Tibial artery (tissue), 4 donors: Measurements from ENCODE around the gene UTRN.
A peak's percentile ranks its signal among the peaks of the same experiment; 100 is the strongest.

ENCODE experiments used
- DNase-seq, 2 donors: peaks; one replicate each; pipeline ENCODE4 v3.0.0-alpha.2; 2019
- H3K27ac ChIP-seq, 2 donors: fragments of 200-600 bp; sonication (generic) in 1 of 2; 1 replicate in 1 of 2; 2 replicates in 1 of 2; pipeline ENCODE4 v1.5.1; 2018 to 2019; ENCODE audit warnings: mild to moderate bottlenecking in 1 of 2
- H3K27me3 ChIP-seq, 2 donors: fragments of 200-600 bp; sonication (generic) in 1 of 2; one replicate each; pipeline versions ENCODE4 v1.5.1 to v1.6.0; 2016 to 2019
- H3K36me3 ChIP-seq, 3 donors: fragments of 200-600 bp; sonication (generic) in 2 of 3; one replicate each; pipeline ENCODE4 v1.5.1; 2016 to 2019; ENCODE audit warnings: mild to moderate bottlenecking in 2 of 3
- H3K4me1 ChIP-seq, 4 donors: fragments of 200-600 bp; sonication (generic) in 2 of 4; 1 replicate in 3 of 4; 2 replicates in 1 of 4; pipeline ENCODE4 v1.5.1; 2016 to 2019
- H3K4me3 ChIP-seq, 2 donors: fragments of 200-600 bp; sonication (generic) in 1 of 2; 1 replicate in 1 of 2; 2 replicates in 1 of 2; pipeline ENCODE4 v1.5.1; 2018 to 2019; ENCODE audit warnings: mild to moderate bottlenecking in 2 of 2
- H3K9me3 ChIP-seq, 3 donors: fragments of 200-600 bp; sonication (generic) in 1 of 3; one replicate each; pipeline ENCODE4 v1.5.1; 2016 to 2019
- intact Hi-C: fragments of 100-400 bp; cut with DNase I; formaldehyde crosslinking; loops from one replicate; pipeline ENCODE4 v1.15.0; 2023; ENCODE audit warnings: low total_unique reads
- TF ChIP-seq, protein P1 (sequence below), 2 experiments: fragments of 200-600 bp in 1 of 2; fragments of 450-650 bp in 1 of 2; IDR thresholded peaks; one replicate each; pipeline ENCODE4 v1.5.1; 2017 to 2019; ENCODE audit warnings: antibody characterized with exemption in 2 of 2, mild to moderate bottlenecking in 1 of 2, moderate library complexity in 1 of 2

UTRN gene

DNA sequence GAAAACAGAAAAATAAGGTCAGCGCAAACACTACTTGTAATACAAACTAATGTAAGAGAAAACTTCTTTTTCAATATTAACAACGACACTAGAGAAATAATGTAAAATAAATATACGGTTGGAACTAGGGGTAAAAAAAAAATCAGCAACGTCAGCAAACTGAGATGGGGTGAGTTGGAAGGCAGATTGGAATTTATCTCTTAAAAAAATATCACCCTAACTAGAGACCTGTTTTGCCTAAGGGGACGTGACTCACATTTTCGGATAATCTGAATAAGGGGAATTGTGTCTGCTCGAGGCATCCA lies 705 bp upstream of the UTRN start:
- intact Hi-C loops, result no loop called here
- Histone ChIP-seq H3K27ac (peak overlapping the region; percentile 95 to 96), H3K4me1 (peaks cover 0 to 30% (median 4%) of the 10 kb centered on the region in 4 donors), H3K4me3 (peak overlapping the region; percentile 84 to 95), H3K9me3 (no peaks in the 10 kb centered on the region), H3K27me3 (no peaks in the 10 kb centered on the region), H3K36me3 (no peaks in the 10 kb centered on the region)
- no peak for DNase-seq
- TF ChIP-seq, protein P1, sequence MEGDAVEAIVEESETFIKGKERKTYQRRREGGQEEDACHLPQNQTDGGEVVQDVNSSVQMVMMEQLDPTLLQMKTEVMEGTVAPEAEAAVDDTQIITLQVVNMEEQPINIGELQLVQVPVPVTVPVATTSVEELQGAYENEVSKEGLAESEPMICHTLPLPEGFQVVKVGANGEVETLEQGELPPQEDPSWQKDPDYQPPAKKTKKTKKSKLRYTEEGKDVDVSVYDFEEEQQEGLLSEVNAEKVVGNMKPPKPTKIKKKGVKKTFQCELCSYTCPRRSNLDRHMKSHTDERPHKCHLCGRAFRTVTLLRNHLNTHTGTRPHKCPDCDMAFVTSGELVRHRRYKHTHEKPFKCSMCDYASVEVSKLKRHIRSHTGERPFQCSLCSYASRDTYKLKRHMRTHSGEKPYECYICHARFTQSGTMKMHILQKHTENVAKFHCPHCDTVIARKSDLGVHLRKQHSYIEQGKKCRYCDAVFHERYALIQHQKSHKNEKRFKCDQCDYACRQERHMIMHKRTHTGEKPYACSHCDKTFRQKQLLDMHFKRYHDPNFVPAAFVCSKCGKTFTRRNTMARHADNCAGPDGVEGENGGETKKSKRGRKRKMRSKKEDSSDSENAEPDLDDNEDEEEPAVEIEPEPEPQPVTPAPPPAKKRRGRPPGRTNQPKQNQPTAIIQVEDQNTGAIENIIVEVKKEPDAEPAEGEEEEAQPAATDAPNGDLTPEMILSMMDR (IDR thresholded peaks at IDR 0.05), result no peak

GRCh38 chr6:144285548-144285797 lies 338 bp downstream of the UTRN start:
- TF ChIP-seq, protein P1 (IDR thresholded peaks at IDR 0.05), result no peak
- Histone ChIP-seq H3K9me3 (no peaks in the 10 kb centered on the region), H3K27ac (peak overlapping the region; percentile 95 to 96), H3K4me3 (peak overlapping the region; percentile 84 to 95), H3K27me3 (no peaks in the 10 kb centered on the region), H3K4me1 (peaks cover 0 to 30% (median 4%) of the 10 kb centered on the region in 4 donors), H3K36me3 (no peaks in the 10 kb centered on the region)
- intact Hi-C loops, result loop anchor here (5.0 kb wide), 1 partner anchor 197 kb away; no protein-coding TSS in a partner anchor
- no peak for DNase-seq

- peak; percentile 79 to 92 for DNase-seq
- H3K27me3 ChIP-seq, result no peaks in the 10 kb centered on the region
- no peaks in the 10 kb centered on the region for H3K9me3 ChIP-seq
- intact Hi-C loops, result loop anchor here (5.0 kb wide), 1 partner anchor 196 kb away; no protein-coding TSS in a partner anchor
- H3K4me3 ChIP-seq, result peak overlapping the region; percentile 84 to 95
- no peaks in the 10 kb centered on the region for H3K36me3 ChIP-seq
- peak overlapping the region; percentile 95 to 96 for H3K27ac ChIP-seq
- H3K4me1 ChIP-seq, result peaks cover 0 to 30% (median 4%) of the 10 kb centered on the region in 4 donors
- TF ChIP-seq, protein P1 (IDR thresholded peaks at IDR 0.05), result peak in 1 of 2 experiments; percentile 6
Measured at GRCh38 chr6:144285798-144286502, 815 bp downstream of the UTRN start.

DNA sequence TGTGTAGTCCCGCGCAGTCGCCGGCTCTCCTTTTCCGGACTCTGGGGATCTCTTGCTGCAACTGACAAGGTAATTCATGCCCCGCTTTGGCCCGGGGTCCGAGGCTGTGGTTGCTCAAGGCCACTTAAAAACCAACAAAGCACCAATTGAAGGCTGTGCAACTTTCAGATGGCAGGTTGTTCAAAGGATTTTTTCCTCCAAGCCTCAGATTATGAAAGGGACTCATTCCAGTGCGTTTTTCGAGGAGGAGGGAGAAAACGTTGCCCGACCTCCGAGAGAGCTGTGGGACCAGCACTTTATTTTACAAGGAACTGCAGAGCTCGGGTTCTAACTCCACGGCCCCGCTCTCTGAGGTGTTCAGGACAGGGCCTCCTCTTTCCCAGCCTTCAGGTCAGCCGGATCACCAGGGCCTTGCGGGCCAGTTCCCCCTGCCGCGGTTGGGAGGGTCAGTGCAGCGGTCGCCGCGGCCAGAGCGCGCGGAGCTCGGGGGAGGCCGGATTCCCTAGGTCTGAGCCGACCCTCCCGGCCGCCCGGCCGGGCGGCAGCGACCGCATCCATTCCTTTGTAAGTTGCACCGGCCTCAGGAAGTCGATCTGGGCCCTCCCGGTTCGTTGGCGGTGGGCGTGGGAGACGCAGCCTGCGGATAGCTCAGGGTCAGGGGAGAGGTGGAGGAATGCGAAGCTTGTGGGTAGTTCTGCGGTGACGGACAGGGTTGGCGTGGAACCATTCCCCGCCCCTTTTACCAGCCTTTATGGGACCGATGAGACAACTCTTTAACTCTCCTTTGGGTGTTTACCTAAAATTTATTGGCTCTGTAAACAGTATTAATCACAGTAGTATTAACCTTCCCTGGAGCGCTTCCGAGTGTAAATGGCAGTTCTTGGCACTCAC lies 1.6 kb downstream of the UTRN start:
- Histone ChIP-seq H3K4me3 (peak overlapping the region; percentile 84 to 95), H3K27ac (peak overlapping the region; percentile 95 to 96), H3K9me3 (no peaks in the 10 kb centered on the region), H3K36me3 (no peaks in the 10 kb centered on the region), H3K4me1 (peaks cover 0 to 36% (median 4%) of the 10 kb centered on the region in 4 donors), H3K27me3 (no peaks in the 10 kb centered on the region)
- TF ChIP-seq, protein P1 (IDR thresholded peaks at IDR 0.05), result no peak
- peak; percentile 62 to 80 for DNase-seq
- intact Hi-C loops, result loop anchor here (5.0 kb wide), 1 partner anchor 196 kb away; no protein-coding TSS in a partner anchor

GRCh38 chr6:144289006-144289405 lies 3.9 kb downstream of the UTRN start:
- H3K9me3 ChIP-seq, result no peaks in the 10 kb centered on the region
- H3K27me3 ChIP-seq, result no peaks in the 10 kb centered on the region
- H3K4me3 ChIP-seq, result no peak overlapping the region
- H3K27ac ChIP-seq, result no peak overlapping the region
- intact Hi-C loops, result loop anchor here (5.0 kb wide), 1 partner anchor 193 kb away; no protein-coding TSS in a partner anchor
- peaks cover 0 to 49% (median 8%) of the 10 kb centered on the region in 4 donors for H3K4me1 ChIP-seq
- no peaks in the 10 kb centered on the region for H3K36me3 ChIP-seq
- DNase-seq, result no peak
- TF ChIP-seq, protein P1 (IDR thresholded peaks at IDR 0.05), result no peak
